ENCODE data around the gene EREG. TPM values are rescaled to one million over a fixed set of nuclear protein-coding genes. Genes with fewer than 3 reads are reported as not detected.

The EREG gene
- polyA plus RNA-seq, 1 experiment = 0.40 TPM

DNA sequence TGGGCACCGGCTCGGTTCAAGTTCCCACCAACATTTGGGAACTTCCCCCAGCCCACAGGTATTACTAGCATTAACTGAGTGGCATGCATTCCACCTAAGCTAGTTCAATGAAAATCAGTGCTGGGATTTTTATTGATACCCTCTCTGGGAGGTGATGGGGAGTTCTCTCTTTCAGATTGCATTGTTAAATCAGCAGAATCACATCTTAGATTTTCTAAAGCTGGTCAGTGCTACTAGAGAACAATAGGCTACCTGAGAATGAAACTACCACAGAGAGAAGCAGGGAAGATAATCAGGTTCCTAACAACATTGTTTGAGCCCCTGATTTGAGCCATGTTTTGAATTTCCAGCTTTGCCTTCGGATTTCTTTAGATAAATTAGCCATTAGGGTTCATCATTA is 40.7 kb upstream of the EREG start:
- DNase-seq (ENCODE audit: low read depth) = no peak
- H3K4me3 ChIP-seq (ENCODE audit: low read depth, low read length) = no peak overlapping the region
- ChIA-PET CTCF (interaction anchor here (8.5 kb wide), 1 partner anchor 350 kb away, joined by 175 read pairs; no protein-coding TSS in a partner anchor), POLR2A (no interaction called here)
- TF ChIP-seq, protein P1, sequence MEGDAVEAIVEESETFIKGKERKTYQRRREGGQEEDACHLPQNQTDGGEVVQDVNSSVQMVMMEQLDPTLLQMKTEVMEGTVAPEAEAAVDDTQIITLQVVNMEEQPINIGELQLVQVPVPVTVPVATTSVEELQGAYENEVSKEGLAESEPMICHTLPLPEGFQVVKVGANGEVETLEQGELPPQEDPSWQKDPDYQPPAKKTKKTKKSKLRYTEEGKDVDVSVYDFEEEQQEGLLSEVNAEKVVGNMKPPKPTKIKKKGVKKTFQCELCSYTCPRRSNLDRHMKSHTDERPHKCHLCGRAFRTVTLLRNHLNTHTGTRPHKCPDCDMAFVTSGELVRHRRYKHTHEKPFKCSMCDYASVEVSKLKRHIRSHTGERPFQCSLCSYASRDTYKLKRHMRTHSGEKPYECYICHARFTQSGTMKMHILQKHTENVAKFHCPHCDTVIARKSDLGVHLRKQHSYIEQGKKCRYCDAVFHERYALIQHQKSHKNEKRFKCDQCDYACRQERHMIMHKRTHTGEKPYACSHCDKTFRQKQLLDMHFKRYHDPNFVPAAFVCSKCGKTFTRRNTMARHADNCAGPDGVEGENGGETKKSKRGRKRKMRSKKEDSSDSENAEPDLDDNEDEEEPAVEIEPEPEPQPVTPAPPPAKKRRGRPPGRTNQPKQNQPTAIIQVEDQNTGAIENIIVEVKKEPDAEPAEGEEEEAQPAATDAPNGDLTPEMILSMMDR (IDR thresholded peaks at IDR 0.05; ENCODE audit: insufficient read depth, low read depth, low read length) = no peak
- no peaks in the 10 kb centered on the region for H3K36me3 ChIP-seq (ENCODE audit: control insufficient read depth, insufficient read depth, low read length)
- 0 out of 2 replicates have a peak, but pooled peaks cover 1% of the 10 kb centered on the region for H3K27me3 ChIP-seq (ENCODE audit: control insufficient read depth, insufficient read depth, low read length)

DNA sequence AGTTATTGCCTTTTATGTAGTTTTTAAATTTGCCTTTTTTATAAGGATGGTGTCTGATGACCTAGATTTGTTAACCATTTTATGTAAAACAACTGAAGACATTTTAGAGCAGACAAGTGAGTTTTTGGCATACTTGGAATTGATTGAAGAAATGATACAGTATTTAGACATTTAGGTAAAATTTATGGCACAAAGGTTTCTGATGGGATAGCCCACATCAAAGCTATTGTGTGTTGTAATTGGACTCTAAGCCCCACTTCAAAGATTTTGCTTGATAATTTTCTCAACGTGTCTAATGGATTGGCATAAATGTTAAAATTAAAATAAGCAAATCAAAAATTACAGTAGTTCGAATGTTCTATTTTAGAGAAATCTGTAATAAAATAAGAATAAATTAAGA is 39.1 kb upstream of the EREG start:
- Histone ChIP-seq H3K36me3 (ENCODE audit: control insufficient read depth, insufficient read depth, low read length) (no peaks in the 10 kb centered on the region), H3K27me3 (ENCODE audit: control insufficient read depth, insufficient read depth, low read length) (0 out of 2 replicates have a peak, but pooled peaks cover 1% of the 10 kb centered on the region), H3K4me3 (ENCODE audit: low read depth, low read length) (no peak overlapping the region)
- POLR2A ChIA-PET = no interaction called here
- no peak for DNase-seq (ENCODE audit: low read depth)
- CTCF ChIA-PET = interaction anchor here (1.0 kb wide), 1 partner anchor 22 kb away, joined by 3 read pairs; no protein-coding TSS in a partner anchor
- TF ChIP-seq, protein P1 (IDR thresholded peaks at IDR 0.05; ENCODE audit: insufficient read depth, low read depth, low read length) = no peak

DNA sequence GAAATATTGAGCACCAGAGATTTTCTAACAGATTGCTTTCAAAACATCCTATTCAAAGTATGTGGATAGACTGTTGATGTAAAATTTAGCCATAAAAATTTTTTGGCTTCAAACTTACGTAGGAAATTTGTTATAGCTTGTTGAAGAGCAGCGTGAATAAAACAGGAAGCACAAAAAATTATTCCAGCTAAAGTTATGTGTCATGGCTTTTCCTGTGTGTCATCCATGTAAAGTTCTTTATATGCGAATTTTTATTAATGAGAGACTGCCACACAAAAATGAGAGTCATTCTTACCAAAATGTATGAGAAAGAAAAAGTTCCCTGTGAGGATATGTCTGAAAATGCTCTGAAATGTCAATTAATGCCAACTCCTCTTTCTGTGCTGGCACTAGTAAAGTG is 37.2 kb upstream of the EREG start:
- Histone ChIP-seq H3K27me3 (ENCODE audit: control insufficient read depth, insufficient read depth, low read length) (0 out of 2 replicates have a peak, but pooled peaks cover 1% of the 10 kb centered on the region), H3K36me3 (ENCODE audit: control insufficient read depth, insufficient read depth, low read length) (no peaks in the 10 kb centered on the region), H3K4me3 (ENCODE audit: low read depth, low read length) (no peak overlapping the region)
- POLR2A ChIA-PET = no interaction called here
- TF ChIP-seq, protein P1 (IDR thresholded peaks at IDR 0.05; ENCODE audit: insufficient read depth, low read depth, low read length) = no peak
- CTCF ChIA-PET = interaction anchor here (0.7 kb wide), 1 partner anchor 9 kb away, joined by 3 read pairs; no protein-coding TSS in a partner anchor
- DNase-seq (ENCODE audit: low read depth) = no peak

DNA sequence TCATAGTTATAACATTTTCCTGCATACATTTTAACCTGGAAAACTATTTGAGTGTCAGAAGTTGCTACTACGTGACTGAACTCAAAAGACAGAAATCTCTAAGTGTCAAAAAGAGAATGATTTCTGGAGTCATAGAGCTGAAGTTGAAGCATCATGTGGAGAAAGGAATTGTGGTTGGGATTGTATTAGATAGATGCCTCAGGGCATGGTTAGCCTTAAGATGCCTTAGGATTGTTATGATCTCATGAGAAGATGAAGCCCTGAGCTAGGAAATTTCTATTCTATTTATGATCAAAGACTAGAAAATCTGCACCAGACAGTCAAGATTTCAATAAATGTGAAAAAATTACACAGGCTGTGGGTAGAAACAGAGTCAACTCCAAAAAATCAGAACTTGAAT is 36.4 kb upstream of the EREG start:
- Histone ChIP-seq H3K27me3 (ENCODE audit: control insufficient read depth, insufficient read depth, low read length) (no peaks in the 10 kb centered on the region), H3K36me3 (ENCODE audit: control insufficient read depth, insufficient read depth, low read length) (no peaks in the 10 kb centered on the region), H3K4me3 (ENCODE audit: low read depth, low read length) (no peak overlapping the region)
- TF ChIP-seq, protein P1 (IDR thresholded peaks at IDR 0.05; ENCODE audit: insufficient read depth, low read depth, low read length) = no peak
- ChIA-PET CTCF (interaction anchor here (2.0 kb wide), 1 partner anchor 8 kb away, joined by 10 read pairs; no protein-coding TSS in a partner anchor), POLR2A (no interaction called here)
- no peak for DNase-seq (ENCODE audit: low read depth)

GRCh38 chr4:74329307-74329706 is 35.6 kb upstream of the EREG start:
- H3K4me3 ChIP-seq (ENCODE audit: low read depth, low read length) = no peak overlapping the region
- TF ChIP-seq, protein P1 (IDR thresholded peaks at IDR 0.05; ENCODE audit: insufficient read depth, low read depth, low read length) = no peak
- POLR2A ChIA-PET = no interaction called here
- no peaks in the 10 kb centered on the region for H3K36me3 ChIP-seq (ENCODE audit: control insufficient read depth, insufficient read depth, low read length)
- CTCF ChIA-PET = interaction anchor here (1.0 to 2.0 kb wide), 2 partner anchors 9 to 343 kb away, joined by 3 to 10 read pairs; no protein-coding TSS in a partner anchor
- no peak for DNase-seq (ENCODE audit: low read depth)
- no peaks in the 10 kb centered on the region for H3K27me3 ChIP-seq (ENCODE audit: control insufficient read depth, insufficient read depth, low read length)
